ENCODE data around the gene SUSD6. TPM values are rescaled to one million over a fixed set of nuclear protein-coding genes. Genes with fewer than 3 reads are reported as not detected.

SUSD6 gene
- total and polyA plus RNA-seq, 4 donors, result 6.8 to 10.8 (median 7.6) TPM

- peaks cover 0 to 4% (median 3%) of the 10 kb centered on the region in 4 donors for H3K36me3 ChIP-seq (ENCODE audit: control insufficient read depth in 4 of 4, insufficient read depth in 3 of 4, low read depth in 1 of 4, low read length in 3 of 4)
- H3K9me3 ChIP-seq (ENCODE audit: control insufficient read depth in 4 of 4, low read length in 3 of 4), result no peaks in the 10 kb centered on the region
- peak overlapping the region; percentile 25 to 43 for H3K27ac ChIP-seq (ENCODE audit: low read depth in 1 of 2, low read length in 2 of 2)
- 37% methylated on average over 9 of the region's 9 CpGs for WGBS
- peaks cover 6 to 40% (median 26%) of the 10 kb centered on the region in 4 donors for H3K4me1 ChIP-seq (ENCODE audit: control insufficient read depth in 4 of 4, insufficient read depth in 4 of 4, low read length in 3 of 4)
- no peaks in the 10 kb centered on the region for H3K27me3 ChIP-seq (ENCODE audit: control insufficient read depth in 4 of 4, insufficient read depth in 4 of 4, low read length in 3 of 4)
- TF ChIP-seq ZBTB33 (IDR thresholded peaks at IDR 0.05) (no peak), REST (IDR thresholded peaks at IDR 0.05) (no peak), NR2F2 (IDR thresholded peaks at IDR 0.05) (no peak), RAD21 (IDR thresholded peaks at IDR 0.05) (peak; percentile 35 to 59), HNF4G (IDR thresholded peaks at IDR 0.05) (no peak), FOXA2 (IDR thresholded peaks at IDR 0.05) (peak; percentile 87), EGR1 (IDR thresholded peaks at IDR 0.05; ENCODE audit: low read depth in 2 of 2) (no peak), SP1 (IDR thresholded peaks at IDR 0.05) (peak; percentile 54), FOXA1 (IDR thresholded peaks at IDR 0.05) (peak; percentile 72), MAX (IDR thresholded peaks at IDR 0.05) (peak; percentile 21), CTCF (IDR thresholded peaks at IDR 0.05; ENCODE audit: low read depth, low read length, missing input control) (no peak), YY1 (IDR thresholded peaks at IDR 0.05) (peak; percentile 37), TAF1 (conservative IDR thresholded peaks at IDR 0.05) (no peak), RXRA (IDR thresholded peaks at IDR 0.05) (peak; percentile 69 to 72), HNF4A (conservative IDR thresholded peaks at IDR 0.05) (peak; percentile 67 to 68), JUND (IDR thresholded peaks at IDR 0.05) (no peak), GABPA (IDR thresholded peaks at IDR 0.05 in 1 of 2, conservative IDR thresholded peaks at IDR 0.05 in 1 of 2) (no peak)
- no peak overlapping the region for H3K4me3 ChIP-seq (ENCODE audit: low read depth in 1 of 3, low read length in 3 of 3)
- no peak overlapping the region for H3K9ac ChIP-seq (ENCODE audit: low read depth in 1 of 2, low read length in 2 of 2)
- no peak for DNase-seq (ENCODE audit: low spot score)
Observed at GRCh38 chr14:69657950-69658355, 46.6 kb downstream of the SUSD6 start.

All from liver (tissue), 9 donors.